ENCODE data around the gene KCNMA1.

KCNMA1 gene

GRCh38 chr10:77191324-77192049 lies 446.1 kb downstream of the KCNMA1 start:
- no peak for DNase-seq

- no peak for DNase-seq
These were observed 447.3 kb downstream of the KCNMA1 start for GRCh38 chr10:77190291-77190690.

GRCh38 chr10:77189520-77189919 lies 448.1 kb downstream of the KCNMA1 start:
- no peak for DNase-seq

GRCh38 chr10:77189075-77189474 lies 448.5 kb downstream of the KCNMA1 start:
- no peak for DNase-seq

- DNase-seq: no peak
These were observed 449.1 kb downstream of the KCNMA1 start for GRCh38 chr10:77188521-77188920.

GRCh38 chr10:77188000-77188395 lies 449.6 kb downstream of the KCNMA1 start:
- DNase-seq: no peak

- no peak for DNase-seq
These were observed 450.1 kb downstream of the KCNMA1 start for GRCh38 chr10:77187376-77187999.

GRCh38 chr10:77186936-77187335 lies 450.7 kb downstream of the KCNMA1 start:
- peak; percentile 76 for DNase-seq

GRCh38 chr10:77185696-77186095 lies 451.9 kb downstream of the KCNMA1 start:
- no peak for DNase-seq

GRCh38 chr10:77182803-77183202 lies 454.8 kb downstream of the KCNMA1 start:
- DNase-seq: no peak

GRCh38 chr10:77180794-77181193 lies 456.8 kb downstream of the KCNMA1 start:
- peak; percentile 73 for DNase-seq

GRCh38 chr10:77180104-77180503 lies 457.5 kb downstream of the KCNMA1 start:
- DNase-seq: no peak

GRCh38 chr10:77179015-77179695 lies 458.5 kb downstream of the KCNMA1 start:
- DNase-seq: peak; percentile 97

- no peak for DNase-seq
These were observed 460.0 kb downstream of the KCNMA1 start for GRCh38 chr10:77177589-77177988.

- DNase-seq: no peak
These were observed 460.4 kb downstream of the KCNMA1 start for GRCh38 chr10:77177161-77177560.

GRCh38 chr10:77176232-77176631 lies 461.4 kb downstream of the KCNMA1 start:
- no peak for DNase-seq

GRCh38 chr10:77175631-77176222 lies 461.9 kb downstream of the KCNMA1 start:
- no peak for DNase-seq

GRCh38 chr10:77173615-77174461 lies 463.8 kb downstream of the KCNMA1 start:
- peak; percentile 82 for DNase-seq

GRCh38 chr10:77172086-77172485 lies 465.5 kb downstream of the KCNMA1 start:
- DNase-seq: no peak

GRCh38 chr10:77168861-77169260 lies 468.7 kb downstream of the KCNMA1 start:
- DNase-seq: no peak

GRCh38 chr10:77168161-77168560 lies 469.4 kb downstream of the KCNMA1 start:
- DNase-seq: no peak

- peak; percentile 75 for DNase-seq
These were observed 472.0 kb downstream of the KCNMA1 start for GRCh38 chr10:77165445-77166208.
